Measurements from ENCODE around the gene LRRC58.
"Not testable (repeated sequence)": the region's sequence is repeated elsewhere in the genome, so short reads cannot be mapped to it uniquely, and the experiment has no call there.

Gene LRRC58

GRCh38 chr3:120348991-120349854, at the start of gene LRRC58:
LRRC58 (minus strand) TSS chr3:120349354; CDS start chr3:120349243, 111 bp downstream.
- DNase-seq, result peak; percentile 82

- DNase-seq, result no peak
These were observed 47.3 kb upstream of the LRRC58 start for GRCh38 chr3:120396469-120396868.

- no peak for DNase-seq
These were observed 45.2 kb upstream of the LRRC58 start for GRCh38 chr3:120394347-120394746.

GRCh38 chr3:120393761-120394160, 44.6 kb upstream of the LRRC58 start:
- no peak for DNase-seq

- DNase-seq, result no peak
These were observed 44.1 kb upstream of the LRRC58 start for GRCh38 chr3:120393243-120393642.

GRCh38 chr3:120382941-120383447, 33.8 kb upstream of the LRRC58 start:
- DNase-seq, result no peak

- no peak for DNase-seq
These were observed 32.3 kb upstream of the LRRC58 start for GRCh38 chr3:120381503-120381902.

GRCh38 chr3:120377948-120378347, 28.8 kb upstream of the LRRC58 start:
- not testable (repeated sequence) for DNase-seq

GRCh38 chr3:120370463-120370862, 21.3 kb upstream of the LRRC58 start:
- no peak for DNase-seq

GRCh38 chr3:120369037-120369467, 19.9 kb upstream of the LRRC58 start:
- no peak for DNase-seq

- no peak for DNase-seq
These were observed 19.0 kb upstream of the LRRC58 start for GRCh38 chr3:120368172-120368571.

GRCh38 chr3:120364821-120365220, 15.7 kb upstream of the LRRC58 start:
- DNase-seq, result no peak

- DNase-seq, result no peak
These were observed 14.9 kb upstream of the LRRC58 start for GRCh38 chr3:120364101-120364500.

GRCh38 chr3:120357807-120358206, 8.7 kb upstream of the LRRC58 start:
- no peak for DNase-seq

- DNase-seq, result no peak
These were observed 6.3 kb upstream of the LRRC58 start for GRCh38 chr3:120355486-120355885.

GRCh38 chr3:120353463-120353862, 4.3 kb upstream of the LRRC58 start:
- no peak for DNase-seq

GRCh38 chr3:120352017-120352416, 2.9 kb upstream of the LRRC58 start:
- DNase-seq, result no peak

GRCh38 chr3:120350401-120350941, 1.3 kb upstream of the LRRC58 start:
- no peak for DNase-seq

GRCh38 chr3:120349855-120350125, 636 bp upstream of the LRRC58 start:
- peak; percentile 14 for DNase-seq

- peak; percentile 48 for DNase-seq
These were observed 826 bp downstream of the LRRC58 start for GRCh38 chr3:120348065-120348990.

- DNase-seq, result no peak
These were observed 4.8 kb downstream of the LRRC58 start for GRCh38 chr3:120344349-120344748.

- DNase-seq, result no peak
These were observed 7.4 kb downstream of the LRRC58 start for GRCh38 chr3:120341658-120342346.

- no peak for DNase-seq
These were observed 9.8 kb downstream of the LRRC58 start for GRCh38 chr3:120339362-120339761.
